IMR-90 (cell line): ENCODE results near the gene ZNFX1. TPM values are rescaled to one million over a fixed set of nuclear protein-coding genes. Genes with fewer than 3 reads are reported as not detected.

Experiments used
- ATAC-seq: fragments of 200-7000 bp; cut with Tn5 transposase; 2 replicates; pipeline ENCODE4 v1.9.1; 2020; ENCODE audit warnings: low read depth, mild to moderate bottlenecking, moderate library complexity
- BruUV-seq: library from RNA; stranded (reverse); fragments of 400-500 nt; replicated peaks from 2 replicates; lab custom pipeline; 2021; lab: Mats Ljungman, UMichigan
- CTCF ChIA-PET: fragments of 300-600 bp; formaldehyde crosslinking; extraction: SDS; loops from one replicate; lab custom pipeline; 2021; ENCODE audit warnings: antibody characterized with exemption; lab: Yijun Ruan, JAX
- POLR2A ChIA-PET: fragments of 300-600 bp; sonication (Branson Sonifier 250); formaldehyde crosslinking; loops from one replicate; lab custom pipeline; 2022; ENCODE audit warnings: antibody characterized with exemption; ENCODE audit not compliant: unreplicated experiment; lab: Charles Lee
- DNase-seq: peaks from one replicate; pipeline ENCODE4 v3.0.0; 2013
- H2AFZ ChIP-seq: replicated peaks from 2 replicates; pipeline ENCODE3; 2013; ENCODE audit warnings: low read length, mild to moderate bottlenecking; ENCODE audit not compliant: poor library complexity
- H2AK5ac ChIP-seq: 2 replicates; pipeline ENCODE4 v1.6.1; 2013; ENCODE audit warnings: low read depth, low read length, inconsistent platforms
- H2AK9ac ChIP-seq: replicated peaks from 2 replicates; pipeline ENCODE3; 2013; ENCODE audit warnings: mild to moderate bottlenecking, low read depth, low read length, moderate library complexity; ENCODE audit not compliant: poor library complexity
- H2BK120ac ChIP-seq: 2 replicates; pipeline ENCODE4 v1.6.1; 2013; ENCODE audit warnings: low read depth, low read length, inconsistent platforms
- H2BK15ac ChIP-seq: 3 replicates; pipeline ENCODE4 v1.6.1; 2013; ENCODE audit warnings: low read depth, low read length, inconsistent platforms
- H2BK20ac ChIP-seq: 2 replicates; pipeline ENCODE4 v1.6.1; 2013; ENCODE audit warnings: low read depth, mild to moderate bottlenecking, inconsistent platforms, low read length, moderate library complexity
- H2BK5ac ChIP-seq: 2 replicates; pipeline ENCODE4 v1.6.1; 2013; ENCODE audit warnings: mild to moderate bottlenecking, low read depth, low read length, inconsistent platforms; ENCODE audit not compliant: poor library complexity, severe bottlenecking
- H3K14ac ChIP-seq: replicated peaks from 2 replicates; pipeline ENCODE4 v1.6.1; 2013; ENCODE audit warnings: low read depth, low read length, inconsistent platforms
- H3K18ac ChIP-seq: 2 replicates; pipeline ENCODE4 v1.6.1; 2013; ENCODE audit warnings: low read depth, low read length, control low read depth
- H3K23ac ChIP-seq: 2 replicates; pipeline ENCODE4 v1.6.1; 2013; ENCODE audit warnings: low read depth, low read length, inconsistent platforms
- H3K27ac ChIP-seq: 2 replicates; pipeline ENCODE4 v1.5.1; 2013; ENCODE audit warnings: mild to moderate bottlenecking, control low read depth, low read length; ENCODE audit not compliant: insufficient read depth
- H3K27me3 ChIP-seq: 2 replicates; pipeline ENCODE4 v1.6.1; 2013; ENCODE audit warnings: low read length; ENCODE audit not compliant: control insufficient read depth, insufficient read depth
- H3K36me3 ChIP-seq: 2 replicates; pipeline ENCODE4 v1.6.1; 2013; ENCODE audit warnings: low read length, mixed read lengths; ENCODE audit not compliant: control insufficient read depth, insufficient read depth
- H3K4ac ChIP-seq: 2 replicates; pipeline ENCODE4 v1.6.1; 2013; ENCODE audit warnings: low read depth, low read length, inconsistent platforms
- H3K4me1 ChIP-seq: 2 replicates; pipeline ENCODE4 v1.6.1; 2013; ENCODE audit warnings: low read length, mixed read lengths; ENCODE audit not compliant: control insufficient read depth, insufficient read depth
- H3K4me2 ChIP-seq: 2 replicates; pipeline ENCODE4 v1.6.1; 2013; ENCODE audit warnings: low read depth, mild to moderate bottlenecking, control low read depth, low read length, moderate library complexity
- H3K4me3 ChIP-seq: 2 replicates; pipeline ENCODE4 v1.5.1; 2013; ENCODE audit warnings: low read depth, mild to moderate bottlenecking, control low read depth, low read length, moderate library complexity; ENCODE audit not compliant: insufficient read depth
- H3K56ac ChIP-seq: 2 replicates; pipeline ENCODE4 v1.6.1; 2013; ENCODE audit warnings: low read length, inconsistent platforms; ENCODE audit not compliant: insufficient read depth; ENCODE audit errors: extremely low read depth
- H3K79me1 ChIP-seq, 2 experiments: 2 replicates each; pipeline ENCODE4 v1.6.1; 2013; ENCODE audit warnings: low read length in 2 of 2, inconsistent platforms in 1 of 2, low read depth in 1 of 2
- H3K9ac ChIP-seq: 2 replicates; pipeline ENCODE4 v1.6.1; 2013; ENCODE audit warnings: low read depth, low read length, control low read depth
- H3K9me1 ChIP-seq: 2 replicates; pipeline ENCODE4 v1.6.1; 2013; ENCODE audit warnings: low read length, inconsistent platforms; ENCODE audit not compliant: insufficient read depth
- H3K9me3 ChIP-seq: 2 replicates; pipeline ENCODE4 v1.6.1; 2013; ENCODE audit warnings: low read length; ENCODE audit not compliant: control insufficient read depth, insufficient read depth
- H4K20me1 ChIP-seq: 2 replicates; pipeline ENCODE4 v1.6.1; 2013; ENCODE audit warnings: low read length, inconsistent platforms; ENCODE audit not compliant: insufficient read depth
- H4K5ac ChIP-seq: 2 replicates; pipeline ENCODE4 v1.6.1; 2013; ENCODE audit warnings: mild to moderate bottlenecking, low read depth, low read length, control low read depth
- H4K8ac ChIP-seq, 2 experiments: 2 replicates each; pipeline ENCODE4 v1.6.1; 2013; ENCODE audit warnings: low read depth in 2 of 2, low read length in 2 of 2, control low read depth in 1 of 2, inconsistent platforms in 1 of 2
- H4K91ac ChIP-seq: 2 replicates; pipeline ENCODE4 v1.6.1; 2013; ENCODE audit warnings: low read depth, low read length, inconsistent platforms; ENCODE audit not compliant: insufficient read depth
- CEBPB ChIP-seq: IDR thresholded peaks from 2 replicates; pipeline ENCODE4 v1.6.1; 2012; ENCODE audit warnings: low read depth, low read length, improper control_type of control experiment
- RAD21 ChIP-seq: IDR thresholded peaks from 2 replicates; pipeline ENCODE4 v1.6.1; 2012; ENCODE audit warnings: low read length, improper control_type of control experiment
- SMC3 ChIP-seq: fragments of 150-350 bp; IDR thresholded peaks from 2 replicates; pipeline ENCODE4 v1.6.1; 2016; ENCODE audit warnings: low read depth, mild to moderate bottlenecking, antibody characterized with exemption, low read length, moderate library complexity
- WGBS, 2 experiments: methylation state at CpG; one replicate each; pipeline versions ENCODE4 v1.1.5 to v1.1.7; 2013; ENCODE audit warnings: missing lambda C conversion rate in 2 of 2; ENCODE audit not compliant: insufficient read length in 1 of 2; ENCODE audit errors: extremely low coverage in 2 of 2; 5-methylcytosine and 5-hydroxymethylcytosine counted together
- dilution Hi-C: fragments of 300-500 bp; cut with HindIII; formaldehyde crosslinking; loops from one replicate; pipeline ENCODE4 v1.14.3; 2018; ENCODE audit warnings: low sequenced_read_pairs; ENCODE audit not compliant: unreplicated experiment
- in situ Hi-C: fragments of 300-500 bp; cut with MboI; formaldehyde crosslinking; loops from 3 replicates; pipeline ENCODE4 v1.14.3; 2019; ENCODE audit warnings: low sequenced_read_pairs, inconsistent platforms, mixed read lengths
- intact Hi-C: fragments of 100-400 bp; cut with micrococcal nuclease; formaldehyde crosslinking; loops from 2 replicates; pipeline ENCODE4 v1.10.0; 2022
- polyA plus RNA-seq, 3 experiments: library from polyadenylated mRNA; depleted of rRNA; stranded (reverse); fragments of >200 nt; gene quantifications; 2 replicates each; pipeline ENCODE4 v1.2.3, GENCODE V29; 2012; ENCODE audit warnings: low replicate concordance in 1 of 3
- total RNA-seq: library from RNA; depleted of rRNA; stranded (reverse); fragments of >200 nt; gene quantifications from 2 replicates; pipeline ENCODE4 v1.2.3, GENCODE V29; 2012

ZNFX1 gene
- total and polyA plus RNA-seq, 2 of the 4 experiments (the other 2 are of a cell fraction), result 10.9 to 60.9 TPM

DNA sequence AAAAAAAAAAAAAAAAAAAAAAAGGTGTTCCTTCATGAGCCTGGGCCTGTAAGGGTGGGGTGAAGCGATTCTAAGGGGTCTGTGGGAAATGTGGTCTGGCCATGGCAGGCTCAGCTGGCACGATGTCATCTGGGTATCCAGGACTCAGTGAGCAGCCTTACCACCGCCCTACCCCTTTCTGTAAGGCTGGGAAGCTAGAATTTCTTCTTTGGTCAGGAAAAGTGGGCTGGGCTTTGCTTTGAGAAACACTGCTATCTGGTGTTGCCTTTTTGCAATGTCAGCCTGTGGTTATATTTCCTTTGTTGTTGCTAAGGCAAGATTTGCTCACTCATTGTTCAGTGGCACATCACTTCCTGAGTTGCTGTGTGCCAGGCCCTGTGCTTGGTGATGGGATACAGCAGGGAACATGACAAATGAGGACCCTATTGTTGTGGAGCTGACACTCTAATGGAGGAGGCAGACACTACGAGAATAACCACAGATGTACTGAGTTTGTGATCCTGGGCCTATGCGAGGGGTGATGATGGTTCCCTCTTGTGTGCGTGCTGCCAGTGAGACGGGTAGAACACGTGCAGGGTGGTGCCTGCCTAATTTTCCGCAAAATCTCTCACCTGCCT, 45.9 kb upstream of the ZNFX1 start (continued):
- TF ChIP-seq SMC3, result peak; percentile 36; the same call in 1 of the 2 replicates

DNA sequence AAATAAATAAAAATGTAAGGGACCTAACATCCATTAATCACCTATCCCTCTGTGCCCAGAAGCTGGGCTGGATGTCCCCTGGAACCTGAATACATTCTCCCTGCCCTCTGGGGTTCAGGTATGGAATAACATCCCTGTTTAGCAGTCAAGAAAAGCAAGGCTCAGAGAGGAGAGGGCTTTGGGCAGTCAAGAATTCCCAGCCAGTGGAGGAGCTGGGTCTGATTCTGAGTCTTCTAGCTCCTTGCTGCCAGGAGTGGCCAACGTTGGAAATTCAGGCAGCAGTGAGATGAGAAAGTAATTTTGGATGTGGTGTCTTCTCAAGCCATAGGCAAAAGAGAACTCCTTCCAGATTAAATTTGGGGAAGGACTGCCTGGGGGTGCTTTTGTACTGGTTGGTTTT, 42.6 kb upstream of the ZNFX1 start:
- dilution Hi-C loops, result no loop called here
- Histone ChIP-seq H4K5ac (no peak overlapping the region), H3K9me1 (no peaks in the 10 kb centered on the region), H3K9me3 (peaks cover 8% of the 10 kb centered on the region; the same call in 1 of the 2 replicates), H2BK120ac (no peak overlapping the region), H2AFZ (no peak overlapping the region), H3K36me3 (no peaks in the 10 kb centered on the region), H4K8ac (no peak overlapping the region), H2BK20ac (no peak overlapping the region), H3K4ac (no peak overlapping the region), H3K27me3 (peaks cover 65% of the 10 kb centered on the region), H4K20me1 (no peaks in the 10 kb centered on the region), H2AK5ac (no peak overlapping the region), H3K9ac (no peak overlapping the region), H3K14ac (no peak overlapping the region), H3K56ac (no peak overlapping the region), H3K79me1 (no peaks in the 10 kb centered on the region), H2AK9ac (no peak overlapping the region), H3K4me3 (no peak overlapping the region), H3K4me1 (peaks cover 3% of the 10 kb centered on the region; the same call in 1 of the 2 replicates), H4K91ac (no peak overlapping the region), H3K27ac (no peak overlapping the region), H2BK5ac (no peak overlapping the region), H3K4me2 (no peak overlapping the region), H2BK15ac (no peak overlapping the region), H3K23ac (no peak overlapping the region), H3K18ac (no peak overlapping the region)
- TF ChIP-seq RAD21, result peak; percentile 43
- no peak for TF ChIP-seq CEBPB
- intact Hi-C loops, result no loop called here
- in situ Hi-C loops, result no loop called here
- BruUV-seq, result no TSS peak
- DNase-seq (peak; percentile 38), ATAC-seq (peak; percentile 48; the same call in 1 of the 2 replicates)
- 0% methylated on average over 1 of the region's 1 CpG; no CpG with 5 or more reads in 1 of the 2 experiments for WGBS, 2 experiments
- ChIA-PET POLR2A (no interaction called here), CTCF (interaction anchor here (0.6 to 1.5 kb wide), 7 partner anchors 18 to 216 kb away, joined by 3 to 7 read pairs (median 3); no protein-coding TSS in a partner anchor)
